ENCODE results near the gene GIMAP7. TPM values are rescaled to one million over a fixed set of nuclear protein-coding genes. Genes with fewer than 3 reads are reported as not detected.

The GIMAP7 gene
- total and polyA plus RNA-seq, 2 donors (not counting 1 experiment from before 2014, with no cell fraction given), result 0.16 to 0.30 TPM

- H3K4me1 Mint-ChIP-seq, result no peaks in the 10 kb centered on the region
Observed at GRCh38 chr7:150503581-150503980, 11.1 kb upstream of the GIMAP7 start.

GRCh38 chr7:150507947-150508602 is 6.6 kb upstream of the GIMAP7 start:
- no peak for TF ChIP-seq EZH2 (IDR thresholded peaks at IDR 0.05; ENCODE audit: borderline replicate concordance, insufficient read depth, low read depth, low read length, poor library complexity, severe bottlenecking)
- TF ChIP-seq, protein P1, sequence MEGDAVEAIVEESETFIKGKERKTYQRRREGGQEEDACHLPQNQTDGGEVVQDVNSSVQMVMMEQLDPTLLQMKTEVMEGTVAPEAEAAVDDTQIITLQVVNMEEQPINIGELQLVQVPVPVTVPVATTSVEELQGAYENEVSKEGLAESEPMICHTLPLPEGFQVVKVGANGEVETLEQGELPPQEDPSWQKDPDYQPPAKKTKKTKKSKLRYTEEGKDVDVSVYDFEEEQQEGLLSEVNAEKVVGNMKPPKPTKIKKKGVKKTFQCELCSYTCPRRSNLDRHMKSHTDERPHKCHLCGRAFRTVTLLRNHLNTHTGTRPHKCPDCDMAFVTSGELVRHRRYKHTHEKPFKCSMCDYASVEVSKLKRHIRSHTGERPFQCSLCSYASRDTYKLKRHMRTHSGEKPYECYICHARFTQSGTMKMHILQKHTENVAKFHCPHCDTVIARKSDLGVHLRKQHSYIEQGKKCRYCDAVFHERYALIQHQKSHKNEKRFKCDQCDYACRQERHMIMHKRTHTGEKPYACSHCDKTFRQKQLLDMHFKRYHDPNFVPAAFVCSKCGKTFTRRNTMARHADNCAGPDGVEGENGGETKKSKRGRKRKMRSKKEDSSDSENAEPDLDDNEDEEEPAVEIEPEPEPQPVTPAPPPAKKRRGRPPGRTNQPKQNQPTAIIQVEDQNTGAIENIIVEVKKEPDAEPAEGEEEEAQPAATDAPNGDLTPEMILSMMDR (IDR thresholded peaks at IDR 0.05), result no peak
- Histone ChIP-seq H4K20me1 (ENCODE audit: control insufficient read depth, insufficient read depth, low read length, poor library complexity, severe bottlenecking) (no peaks in the 10 kb centered on the region), H3K9me3 (ENCODE audit: control extremely low read depth in 1 of 3, control insufficient read depth in 2 of 3, insufficient read depth in 1 of 3, low read length in 2 of 3) (no peaks in the 10 kb centered on the region), H3K4me2 (replicated peaks; ENCODE audit: low read depth, low read length, poor library complexity, severe bottlenecking) (no peak overlapping the region), H3K79me2 (ENCODE audit: control insufficient read depth, insufficient read depth, low read length) (no peaks in the 10 kb centered on the region), H3K9ac (ENCODE audit: low read length) (no peak overlapping the region), H3K27me3 (replicated peaks in 1 of 4; ENCODE audit: control extremely low read depth in 1 of 4, control insufficient read depth in 3 of 4, insufficient read depth in 4 of 4, low read length in 3 of 4) (no peaks in the 10 kb centered on the region), H3K36me3 (replicated peaks in 1 of 2; ENCODE audit: control extremely low read depth in 1 of 2, control insufficient read depth in 1 of 2, extremely low read depth in 1 of 2, insufficient read depth in 2 of 2, low read length in 1 of 2) (no peaks in the 10 kb centered on the region), H3K27ac (ENCODE audit: low read length in 2 of 2) (no peak overlapping the region), H2AFZ (ENCODE audit: insufficient read depth, low read depth, low read length, poor library complexity, severe bottlenecking) (no peak overlapping the region), H3K4me1 (ENCODE audit: control insufficient read depth in 2 of 2, insufficient read depth in 2 of 2, low read length in 2 of 2) (no peaks in the 10 kb centered on the region), H3K4me3 (ENCODE audit: control extremely low read depth in 1 of 5, extremely low read depth in 1 of 5, insufficient read depth in 1 of 5, low read depth in 2 of 5, low read length in 4 of 5) (no peak overlapping the region)
- WGBS (ENCODE audit: insufficient coverage), result no CpG with 5 or more reads among the region's 4 CpGs
- intact Hi-C loops (cut with micrococcal nuclease), result no loop called here
- peaks cover 4% of the 10 kb centered on the region for H3K27me3 Mint-ChIP-seq
- ChIA-PET CTCF (no interaction called here), POLR2A (no interaction called here)
- no peaks in the 10 kb centered on the region for H3K4me1 Mint-ChIP-seq
- no peaks in the 10 kb centered on the region for H3K9me3 Mint-ChIP-seq (ENCODE audit: insufficient read depth)
- ATAC-seq (ENCODE audit: low read depth) (no peak), DNase-seq (no peak)
- no peak overlapping the region for H3K4me3 Mint-ChIP-seq
- H3K27ac Mint-ChIP-seq, result no peak overlapping the region

More at GRCh38 chr7:150503581-150503980, 11.1 kb upstream of the GIMAP7 start:
- no peaks in the 10 kb centered on the region for H3K79me2 ChIP-seq (ENCODE audit: control insufficient read depth, insufficient read depth, low read length)
- no peaks in the 10 kb centered on the region for H3K36me3 ChIP-seq (replicated peaks in 1 of 2; ENCODE audit: control extremely low read depth in 1 of 2, control insufficient read depth in 1 of 2, extremely low read depth in 1 of 2, insufficient read depth in 2 of 2, low read length in 1 of 2)
- no peak overlapping the region for H3K4me3 Mint-ChIP-seq
- peaks cover 8% of the 10 kb centered on the region for H3K9me3 Mint-ChIP-seq (ENCODE audit: insufficient read depth)
- H4K20me1 ChIP-seq (ENCODE audit: control insufficient read depth, insufficient read depth, low read length, poor library complexity, severe bottlenecking), result no peaks in the 10 kb centered on the region
- H3K4me3 ChIP-seq (ENCODE audit: control extremely low read depth in 1 of 5, extremely low read depth in 1 of 5, insufficient read depth in 1 of 5, low read depth in 2 of 5, low read length in 4 of 5), result no peak overlapping the region
- no peak overlapping the region for H2AFZ ChIP-seq (ENCODE audit: insufficient read depth, low read depth, low read length, poor library complexity, severe bottlenecking)
- no peak overlapping the region for H3K27ac ChIP-seq (ENCODE audit: low read length in 2 of 2)
- H3K27me3 Mint-ChIP-seq, result peaks cover 4% of the 10 kb centered on the region
- no peak for ATAC-seq (ENCODE audit: low read depth)
- TF ChIP-seq, protein P1 (IDR thresholded peaks at IDR 0.05), result no peak
- no peak for TF ChIP-seq EZH2 (IDR thresholded peaks at IDR 0.05; ENCODE audit: borderline replicate concordance, insufficient read depth, low read depth, low read length, poor library complexity, severe bottlenecking)
- POLR2A ChIA-PET, result no interaction called here
- intact Hi-C loops (cut with micrococcal nuclease), result no loop called here
- no peaks in the 10 kb centered on the region for H3K27me3 ChIP-seq (replicated peaks in 1 of 4; ENCODE audit: control extremely low read depth in 1 of 4, control insufficient read depth in 3 of 4, insufficient read depth in 4 of 4, low read length in 3 of 4)
- H3K4me1 ChIP-seq (ENCODE audit: control insufficient read depth in 2 of 2, insufficient read depth in 2 of 2, low read length in 2 of 2), result no peaks in the 10 kb centered on the region
- DNase-seq, result no peak
- H3K27ac Mint-ChIP-seq, result no peak overlapping the region
- H3K9ac ChIP-seq (ENCODE audit: low read length), result no peak overlapping the region
- H3K4me2 ChIP-seq (replicated peaks; ENCODE audit: low read depth, low read length, poor library complexity, severe bottlenecking), result no peak overlapping the region
- no peaks in the 10 kb centered on the region for H3K9me3 ChIP-seq (ENCODE audit: control extremely low read depth in 1 of 3, control insufficient read depth in 2 of 3, insufficient read depth in 1 of 3, low read length in 2 of 3)
- CTCF ChIA-PET, result no interaction called here
- 100% methylated on average over 1 of the region's 3 CpGs for WGBS (ENCODE audit: insufficient coverage)
